ENCODE results near the gene NLRP8. TPM values are rescaled to one million over a fixed set of nuclear protein-coding genes. Genes with fewer than 3 reads are reported as not detected.

Gene NLRP8
- total and polyA plus RNA-seq, 2 experiments from 2014 or later: not detected

GRCh38 chr19:55927991-55928390, 19.6 kb upstream of the NLRP8 start:
- no peak overlapping the region for H3K4me3 Mint-ChIP-seq
- H3K4me1 Mint-ChIP-seq: no peaks in the 10 kb centered on the region
- Histone ChIP-seq H3K4me1 (ENCODE audit: insufficient read depth) (no peaks in the 10 kb centered on the region), H3K4me3 (no peak overlapping the region), H3K9me2 (ENCODE audit: insufficient read depth) (no peaks in the 10 kb centered on the region), H3K27me3 (ENCODE audit: insufficient read depth) (no peaks in the 10 kb centered on the region), H3K36me3 (ENCODE audit: insufficient read depth) (peaks cover 12% of the 10 kb centered on the region), H4K20me1 (replicated peaks; ENCODE audit: insufficient read depth) (no peaks in the 10 kb centered on the region), H2AFZ (no peak overlapping the region), H3F3A (replicated peaks; ENCODE audit: low read depth) (no peaks in the 10 kb centered on the region), H3K27ac (ENCODE audit: low read depth) (no peak overlapping the region), H3K4me2 (no peak overlapping the region), H3K79me2 (replicated peaks; ENCODE audit: insufficient read depth) (no peaks in the 10 kb centered on the region)
- no peak for TF ChIP-seq CTCF (conservative IDR thresholded peaks at IDR 0.05; ENCODE audit: low read depth in 2 of 2)
- TF ChIP-seq EZH2phosphoT487 (IDR thresholded peaks at IDR 0.05; ENCODE audit: unreplicated experiment): no peak
- TF ChIP-seq ZNF331 (CRISPR knock-in tag; IDR thresholded peaks at IDR 0.05; ENCODE audit: low read depth): no peak
- no peak for TF ChIP-seq JUNB (IDR thresholded peaks at IDR 0.05; ENCODE audit: unreplicated experiment)
- TF ChIP-seq REST (IDR thresholded peaks at IDR 0.05; ENCODE audit: unreplicated experiment): no peak
- no peak for TF ChIP-seq STAT1 (IDR thresholded peaks at IDR 0.05; ENCODE audit: unreplicated experiment)
- TF ChIP-seq CREB1 (CRISPR knock-in tag; IDR thresholded peaks at IDR 0.05; ENCODE audit: low read depth): no peak
- TF ChIP-seq EZH2 (IDR thresholded peaks at IDR 0.05; ENCODE audit: low read depth, unreplicated experiment): no peak
- TF ChIP-seq POLR2AphosphoS5 (IDR thresholded peaks at IDR 0.05; ENCODE audit: low read depth): no peak
- no peak for TF ChIP-seq ZNF114 (CRISPR knock-in tag; IDR thresholded peaks at IDR 0.05)
- no peak for TF ChIP-seq ETS1 (IDR thresholded peaks at IDR 0.05)
- TF ChIP-seq NANOG (IDR thresholded peaks at IDR 0.05; ENCODE audit: borderline replicate concordance): no peak
- no peak for TF ChIP-seq ZNF462 (CRISPR knock-in tag; IDR thresholded peaks at IDR 0.05)
- peaks cover 24% of the 10 kb centered on the region for H3K36me3 Mint-ChIP-seq (ENCODE audit: low read depth)
- DNase-seq (ENCODE audit: low spot score) (no peak), ATAC-seq (no peak)
- H3K27ac Mint-ChIP-seq: no peak overlapping the region
- peaks cover 97% of the 10 kb centered on the region for H3K9me3 Mint-ChIP-seq
- H3K27me3 Mint-ChIP-seq (ENCODE audit: insufficient read depth, low read depth, poor library complexity): no peaks in the 10 kb centered on the region
